CD1c-positive myeloid dendritic cell (primary cell): ENCODE measurements around the gene FBXL4.

Experiments
- DNase-seq: peaks from one replicate; pipeline ENCODE4 v3.0.0-alpha.2; 2016; ENCODE audit errors: extremely low spot score

The FBXL4 gene

GRCh38 chr6:98824902-98825599 lies 122.7 kb downstream of the FBXL4 start:
- no peak for DNase-seq

GRCh38 chr6:98824162-98824901 lies 123.4 kb downstream of the FBXL4 start:
- no peak for DNase-seq

GRCh38 chr6:98823428-98824161 lies 124.2 kb downstream of the FBXL4 start:
- DNase-seq, result no peak

GRCh38 chr6:98821756-98822405 lies 125.9 kb downstream of the FBXL4 start:
- no peak for DNase-seq
